Keratinocyte (primary cell): ENCODE data around the gene AHCY.

Source experiments
- EZH2 ChIP-seq: IDR thresholded peaks from one replicate; pipeline ENCODE4 v1.6.1; 2012; ENCODE audit warnings: inconsistent platforms, mild to moderate bottlenecking, low read length, moderate library complexity
- TF ChIP-seq, protein P1 (sequence below), 3 experiments: IDR thresholded peaks in 1 of 3; conservative IDR thresholded peaks in 1 of 3; optimal IDR thresholded peaks in 1 of 3; 2 replicates in 2 of 3; 3 replicates in 1 of 3; pipeline versions ENCODE3 to v1.5.1; 2011; ENCODE audit warnings: low read length in 3 of 3, mild to moderate bottlenecking in 3 of 3, moderate library complexity in 2 of 3, control low read depth in 1 of 3, inconsistent platforms in 1 of 3; ENCODE audit not compliant: insufficient read depth in 2 of 3; ENCODE audit errors: extremely low read depth in 1 of 3

DNA sequence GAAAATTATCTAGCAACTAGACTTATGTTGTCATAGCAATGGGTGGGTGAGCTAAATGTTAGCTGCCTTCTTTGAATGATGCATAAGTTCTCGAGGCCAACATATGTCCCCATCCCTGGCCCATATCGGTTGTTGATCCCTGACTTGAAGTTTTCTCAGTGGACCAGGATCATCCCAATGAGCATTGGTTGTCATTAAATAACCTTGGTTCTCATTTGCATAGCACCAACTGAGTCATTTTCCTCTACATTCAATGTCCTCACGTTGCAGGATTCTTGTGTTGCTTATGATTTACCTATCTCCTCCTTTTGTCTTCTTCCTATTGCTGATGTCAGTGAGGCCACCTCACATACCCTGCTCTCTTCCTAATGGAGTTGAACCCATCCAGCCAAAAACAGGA is 12.1 kb upstream of the AHCY start:
- TF ChIP-seq, protein P1, sequence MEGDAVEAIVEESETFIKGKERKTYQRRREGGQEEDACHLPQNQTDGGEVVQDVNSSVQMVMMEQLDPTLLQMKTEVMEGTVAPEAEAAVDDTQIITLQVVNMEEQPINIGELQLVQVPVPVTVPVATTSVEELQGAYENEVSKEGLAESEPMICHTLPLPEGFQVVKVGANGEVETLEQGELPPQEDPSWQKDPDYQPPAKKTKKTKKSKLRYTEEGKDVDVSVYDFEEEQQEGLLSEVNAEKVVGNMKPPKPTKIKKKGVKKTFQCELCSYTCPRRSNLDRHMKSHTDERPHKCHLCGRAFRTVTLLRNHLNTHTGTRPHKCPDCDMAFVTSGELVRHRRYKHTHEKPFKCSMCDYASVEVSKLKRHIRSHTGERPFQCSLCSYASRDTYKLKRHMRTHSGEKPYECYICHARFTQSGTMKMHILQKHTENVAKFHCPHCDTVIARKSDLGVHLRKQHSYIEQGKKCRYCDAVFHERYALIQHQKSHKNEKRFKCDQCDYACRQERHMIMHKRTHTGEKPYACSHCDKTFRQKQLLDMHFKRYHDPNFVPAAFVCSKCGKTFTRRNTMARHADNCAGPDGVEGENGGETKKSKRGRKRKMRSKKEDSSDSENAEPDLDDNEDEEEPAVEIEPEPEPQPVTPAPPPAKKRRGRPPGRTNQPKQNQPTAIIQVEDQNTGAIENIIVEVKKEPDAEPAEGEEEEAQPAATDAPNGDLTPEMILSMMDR (optimal IDR thresholded peaks at IDR 0.05 in 1 of 3, IDR thresholded peaks at IDR 0.05 in 1 of 3, conservative IDR thresholded peaks at IDR 0.05 in 1 of 3; ENCODE audit: extremely low read depth in 1 of 3, insufficient read depth in 2 of 3, low read length in 3 of 3): no peak
- TF ChIP-seq EZH2: no peak
